HG02798 (cell line): ENCODE measurements around the gene SLC16A10.

Source experiments
- ATAC-seq: cut with Tn5 transposase; IDR thresholded peaks from one replicate; pipeline ENCODE4 v1.9.1; 2021; ENCODE audit warnings: mild to moderate bottlenecking; ENCODE audit not compliant: unreplicated experiment, poor library complexity

The SLC16A10 gene

GRCh38 chr6:111278731-111279130, 191.4 kb downstream of the SLC16A10 start:
- ATAC-seq = no peak

GRCh38 chr6:111280445-111280955, 193.2 kb downstream of the SLC16A10 start:
- ATAC-seq = no peak
